HepG2 (cell line): ENCODE measurements around the gene MYCBPAP. TPM values are rescaled to one million over a fixed set of nuclear protein-coding genes. Genes with fewer than 3 reads are reported as not detected.

Source experiments
- ATAC-seq: fragments of 200-7000 bp; cut with Tn5 transposase; 3 replicates; pipeline ENCODE4 v1.9.1; 2020; ENCODE audit warnings: mild to moderate bottlenecking, moderate library complexity
- BruUV-seq: library from RNA; stranded (reverse); fragments of 400-500 nt; replicated peaks from 2 replicates; lab custom pipeline; 2021; lab: Mats Ljungman, UMichigan
- CTCF ChIA-PET: fragments of 300-600 bp; formaldehyde crosslinking; extraction: SDS; loops from one replicate; lab custom pipeline; 2021; ENCODE audit warnings: low total read pairs, inconsistent platforms, low intra/inter-chr PET ratio; lab: Yijun Ruan, JAX
- POLR2A ChIA-PET: fragments of 350-600 bp; sonication (Branson Sonifier 250); formaldehyde crosslinking; loops from one replicate; lab custom pipeline; 2020; ENCODE audit warnings: antibody characterized with exemption, inconsistent platforms; lab: Yijun Ruan, JAX
- DNase-seq: peaks from one replicate; pipeline ENCODE4 v3.0.0-alpha.2; 2015; ENCODE audit warnings: low spot score
- FAIRE-seq: peaks from 3 replicates; lab custom pipeline; 2011; peaks lifted over from hg19 to GRCh38; lab: Jason Lieb, UNC
- H2AFZ ChIP-seq: one replicate; pipeline ENCODE4 v1.6.1; 2011; ENCODE audit warnings: low read length, inconsistent platforms
- H3K27ac ChIP-seq: fragments of 300-600 bp; 3 replicates; pipeline ENCODE4 v1.8.0; 2011; ENCODE audit warnings: mixed run types, mild to moderate bottlenecking, mixed read lengths, low read length, inconsistent platforms; ENCODE audit not compliant: insufficient read depth; ENCODE audit errors: extremely low read length
- H3K27me3 ChIP-seq, 2 experiments: fragments of 200-600 bp in 1 of 2; 2 replicates in 1 of 2; 3 replicates in 1 of 2; pipeline versions ENCODE4 v1.6.0 to v1.8.0; 2011; ENCODE audit warnings: low read length in 2 of 2, mild to moderate bottlenecking in 2 of 2, moderate library complexity in 2 of 2, inconsistent platforms in 1 of 2; ENCODE audit not compliant: insufficient read depth in 2 of 2, control insufficient read depth in 1 of 2
- H3K36me3 ChIP-seq, 2 experiments: fragments of 200-600 bp in 1 of 2; replicated peaks in 1 of 2; 2 replicates in 1 of 2; 3 replicates in 1 of 2; pipeline versions ENCODE4 v1.5.1 to v1.8.0; 2011; ENCODE audit warnings: low read length in 2 of 2, inconsistent platforms in 1 of 2; ENCODE audit not compliant: insufficient read depth in 2 of 2, control insufficient read depth in 1 of 2
- H3K4me1 ChIP-seq: 2 replicates; pipeline ENCODE4 v1.5.1; 2012; ENCODE audit warnings: low read length, inconsistent platforms; ENCODE audit not compliant: insufficient read depth
- H3K4me2 ChIP-seq: 2 replicates; pipeline ENCODE4 v1.6.0; 2011; ENCODE audit warnings: low read depth, low read length, inconsistent platforms
- H3K4me3 ChIP-seq, 3 experiments: fragments of 200-600 bp in 1 of 3; sonication (generic), shearing (Covaris generic) in 1 of 3; replicated peaks in 1 of 3; 2 replicates each; pipeline ENCODE4 v1.5.1; 2011 to 2016; ENCODE audit warnings: low read length in 3 of 3, inconsistent platforms in 2 of 3, low read depth in 2 of 3, mild to moderate bottlenecking in 2 of 3, control low read depth in 1 of 3, mixed read lengths in 1 of 3; ENCODE audit not compliant: insufficient read depth in 1 of 3
- H3K79me2 ChIP-seq: one replicate; pipeline ENCODE4 v1.6.1; 2011; ENCODE audit warnings: low read length, inconsistent platforms; ENCODE audit not compliant: insufficient read depth
- H3K9ac ChIP-seq: 2 replicates; pipeline ENCODE4 v1.6.0; 2011; ENCODE audit warnings: mild to moderate bottlenecking, low read depth, low read length, inconsistent platforms; ENCODE audit not compliant: insufficient read depth
- H3K9me3 ChIP-seq: 2 replicates; pipeline ENCODE4 v1.5.1; 2012; ENCODE audit warnings: mild to moderate bottlenecking, low read length
- H4K20me1 ChIP-seq: 2 replicates; pipeline ENCODE4 v1.6.0; 2011; ENCODE audit warnings: inconsistent platforms, mild to moderate bottlenecking, low read length, moderate library complexity; ENCODE audit not compliant: insufficient read depth
- CREM ChIP-seq, 2 experiments: sonication (generic) in 1 of 2; formaldehyde crosslinking in 1 of 2; IDR thresholded peaks; 2 replicates each; pipeline versions ENCODE4 v1.4.0 to v1.6.1; 2016 to 2020; ENCODE audit warnings: antibody characterized with exemption in 1 of 2, mild to moderate bottlenecking in 1 of 2, missing genetic modification reagents in 1 of 2
- ELF4 ChIP-seq: sonication (generic); formaldehyde crosslinking; IDR thresholded peaks from 2 replicates; pipeline ENCODE4 v1.5.0; 2020; ENCODE audit warnings: missing genetic modification reagents, mild to moderate bottlenecking, moderate library complexity, borderline replicate concordance
- NCOA1 ChIP-seq: sonication (generic); formaldehyde crosslinking; IDR thresholded peaks from 2 replicates; pipeline ENCODE4 v1.9.0; 2021; ENCODE audit warnings: missing genetic modification reagents
- NFRKB ChIP-seq: fragments of 450-650 bp; IDR thresholded peaks from 2 replicates; pipeline ENCODE4 v1.6.1; 2017
- STAT5B ChIP-seq: sonication (generic); formaldehyde crosslinking; IDR thresholded peaks from 2 replicates; pipeline ENCODE4 v1.4.0; 2020; ENCODE audit warnings: missing genetic modification reagents
- ZBTB38 ChIP-seq: sonication (generic); formaldehyde crosslinking; IDR thresholded peaks from 2 replicates; pipeline ENCODE4 v1.5.1; 2020; ENCODE audit warnings: mild to moderate bottlenecking, missing genetic modification reagents
- ZNF607 ChIP-seq: sonication (generic); formaldehyde crosslinking; IDR thresholded peaks from 2 replicates; pipeline ENCODE4 v1.5.1; 2020; ENCODE audit warnings: missing genetic modification reagents, mild to moderate bottlenecking, borderline replicate concordance
- WGBS: methylation state at CpG from one replicate; pipeline ENCODE4 v1.1.6; 2017; ENCODE audit warnings: low lambda C conversion rate; 5-methylcytosine and 5-hydroxymethylcytosine counted together
- in situ Hi-C: cut with HindIII; loops from 2 replicates; pipeline ENCODE4 v1.10.0; 2017; ENCODE audit warnings: low pct_unique_long_range_greater_than_20kb; ENCODE audit not compliant: extremely low pct_ligation_motif_present
- intact Hi-C: fragments of 100-400 bp; cut with micrococcal nuclease; formaldehyde crosslinking; loops from one replicate; pipeline ENCODE4 v1.10.0; 2022; ENCODE audit not compliant: unreplicated experiment
- polyA plus RNA-seq, 8 experiments: library from polyadenylated mRNA; depleted of rRNA in 3 of 8; stranded (reverse) in 7 of 8; unstranded in 1 of 8; fragments of >200 nt; fragmentation: Illumina TruSeq in 4 of 8; extraction: Trizol in 4 of 8; gene quantifications; 2 replicates each; pipeline versions ENCODE4 v1.2.1 to v1.2.3, GENCODE V29; 2011 to 2016; ENCODE audit warnings: low read depth in 4 of 8, missing spikeins in 1 of 8, mixed read lengths in 1 of 8; ENCODE audit not compliant: insufficient read depth in 1 of 8
- total RNA-seq, 5 experiments: library from RNA; depleted of rRNA; stranded (reverse); fragments of >200 nt; fragmentation: Illumina TruSeq; extraction: Trizol; gene quantifications; 2 replicates each; pipeline ENCODE4 v1.2.3, GENCODE V29; 2016; ENCODE audit warnings: low read depth in 1 of 5
- TF ChIP-seq, protein P1 (sequence below): sonication (generic); formaldehyde crosslinking; IDR thresholded peaks from 2 replicates; pipeline ENCODE4 v1.4.0; 2020; ENCODE audit warnings: missing genetic modification reagents; ENCODE audit errors: not compliant biosample characterization
- TF ChIP-seq, protein P2 (sequence below): sonication (generic); formaldehyde crosslinking; IDR thresholded peaks from 2 replicates; pipeline ENCODE4 v1.5.1; 2020; ENCODE audit warnings: missing genetic modification reagents, mild to moderate bottlenecking, borderline replicate concordance
- TF ChIP-seq, protein P3 (sequence below): sonication (generic); formaldehyde crosslinking; IDR thresholded peaks from 2 replicates; pipeline ENCODE4 v1.5.0; 2020; ENCODE audit warnings: mild to moderate bottlenecking, missing genetic modification reagents
- TF ChIP-seq, protein P4 (sequence below): sonication (generic); formaldehyde crosslinking; IDR thresholded peaks from 2 replicates; pipeline ENCODE4 v1.4.0; 2020; ENCODE audit warnings: missing genetic modification reagents
- TF ChIP-seq, protein P5 (sequence below): sonication (generic); formaldehyde crosslinking; IDR thresholded peaks from 2 replicates; pipeline ENCODE4 v1.5.0; 2020; ENCODE audit warnings: mild to moderate bottlenecking, missing genetic modification reagents, borderline replicate concordance

MYCBPAP gene
- total and polyA plus RNA-seq, 2 of the 13 experiments (the other 11 are each of a cell fraction or from before 2014, with no cell fraction given) = 0.22 to 0.24 TPM

DNA sequence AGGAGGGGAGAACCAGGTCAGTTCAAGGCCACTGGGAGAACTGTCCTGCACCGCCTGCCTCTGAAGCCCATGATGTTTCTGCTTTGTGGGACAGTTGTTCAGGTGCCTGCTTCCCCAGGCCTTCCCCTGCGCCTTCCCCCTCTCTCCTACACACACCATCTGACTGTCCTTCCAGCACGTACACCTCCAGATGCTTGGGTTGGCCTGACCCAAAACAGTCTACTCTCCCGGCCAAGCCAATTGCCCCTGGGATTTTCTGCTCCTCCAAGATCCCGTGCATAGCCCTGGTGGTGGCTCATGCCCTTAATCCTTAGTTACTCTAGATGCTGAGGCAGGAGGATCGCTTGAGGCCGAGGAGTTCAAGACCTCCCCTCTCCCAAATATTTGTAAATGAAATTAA, 30.3 kb upstream of the MYCBPAP start:
- CTCF ChIA-PET = interaction anchor here (2.5 to 3.0 kb wide), 3 partner anchors 50 to 116 kb away, joined by 20 to 43 read pairs (median 20); partner anchors contain the start of gene LRRC59
- in situ Hi-C loops (loop anchor here (5.0 kb wide), 1 partner anchor 81 kb away; the partner anchor contains the start of gene LRRC59), intact Hi-C loops (loop anchor here (1.0 kb wide), 1 partner anchor 81 kb away; the partner anchor contains the start of gene LRRC59)
- Histone ChIP-seq H3K9me3 (no peaks in the 10 kb centered on the region), H3K4me1 (peaks cover 52% of the 10 kb centered on the region), H3K79me2 (peaks cover 3% of the 10 kb centered on the region), H2AFZ (peak overlapping the region; percentile 24), H4K20me1 (peaks cover 4% of the 10 kb centered on the region; the same call in 1 of the 2 replicates), H3K36me3 (peaks cover 7 to 10% of the 10 kb centered on the region in 2 experiments; a peak in 3 of 5 replicates), H3K27ac (peak overlapping the region; percentile 80), H3K4me3 (peak overlapping the region; percentile 71 to 83 (median 82); a peak in 5 of 6 replicates), H3K9ac (peak overlapping the region; percentile 75), H3K27me3 (no peaks in the 10 kb centered on the region), H3K4me2 (peak overlapping the region; percentile 94)
- no TSS peak for BruUV-seq
- ATAC-seq (no peak; the same call in 2 of the 3 replicates), DNase-seq (no peak), FAIRE-seq (no peak)
- POLR2A ChIA-PET = interaction anchor here (1.8 to 2.5 kb wide), 2 partner anchors 49 to 81 kb away, joined by 8 to 28 read pairs; partner anchors contain the start of gene LRRC59
- WGBS = 72% methylated on average over 7 of the region's 7 CpGs
- TF ChIP-seq NFRKB (no peak), NCOA1 (CRISPR knock-in tag) (no peak), ZNF607 (CRISPR knock-in tag) (peak; percentile 35; the same call in 1 of the 2 replicates), ELF4 (CRISPR knock-in tag) (no peak), ZBTB38 (peak; percentile 74; the same call in 1 of the 2 replicates), STAT5B (CRISPR knock-in tag) (no peak), CREM (IDR thresholded peaks at IDR 0.05) (no peak), CREM (CRISPR knock-in tag; IDR thresholded peaks at IDR 0.05) (no peak)
- TF ChIP-seq, protein P1, sequence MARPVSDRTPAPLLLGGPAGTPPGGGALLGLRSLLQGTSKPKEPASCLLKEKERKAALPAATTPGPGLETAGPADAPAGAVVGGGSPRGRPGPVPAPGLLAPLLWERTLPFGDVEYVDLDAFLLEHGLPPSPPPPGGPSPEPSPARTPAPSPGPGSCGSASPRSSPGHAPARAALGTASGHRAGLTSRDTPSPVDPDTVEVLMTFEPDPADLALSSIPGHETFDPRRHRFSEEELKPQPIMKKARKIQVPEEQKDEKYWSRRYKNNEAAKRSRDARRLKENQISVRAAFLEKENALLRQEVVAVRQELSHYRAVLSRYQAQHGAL = no peak
- TF ChIP-seq, protein P2, sequence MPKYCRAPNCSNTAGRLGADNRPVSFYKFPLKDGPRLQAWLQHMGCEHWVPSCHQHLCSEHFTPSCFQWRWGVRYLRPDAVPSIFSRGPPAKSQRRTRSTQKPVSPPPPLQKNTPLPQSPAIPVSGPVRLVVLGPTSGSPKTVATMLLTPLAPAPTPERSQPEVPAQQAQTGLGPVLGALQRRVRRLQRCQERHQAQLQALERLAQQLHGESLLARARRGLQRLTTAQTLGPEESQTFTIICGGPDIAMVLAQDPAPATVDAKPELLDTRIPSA (CRISPR knock-in tag) = 0 out of 2 replicates have a peak, but pooled peaks have one; percentile 37
- TF ChIP-seq, protein P3, sequence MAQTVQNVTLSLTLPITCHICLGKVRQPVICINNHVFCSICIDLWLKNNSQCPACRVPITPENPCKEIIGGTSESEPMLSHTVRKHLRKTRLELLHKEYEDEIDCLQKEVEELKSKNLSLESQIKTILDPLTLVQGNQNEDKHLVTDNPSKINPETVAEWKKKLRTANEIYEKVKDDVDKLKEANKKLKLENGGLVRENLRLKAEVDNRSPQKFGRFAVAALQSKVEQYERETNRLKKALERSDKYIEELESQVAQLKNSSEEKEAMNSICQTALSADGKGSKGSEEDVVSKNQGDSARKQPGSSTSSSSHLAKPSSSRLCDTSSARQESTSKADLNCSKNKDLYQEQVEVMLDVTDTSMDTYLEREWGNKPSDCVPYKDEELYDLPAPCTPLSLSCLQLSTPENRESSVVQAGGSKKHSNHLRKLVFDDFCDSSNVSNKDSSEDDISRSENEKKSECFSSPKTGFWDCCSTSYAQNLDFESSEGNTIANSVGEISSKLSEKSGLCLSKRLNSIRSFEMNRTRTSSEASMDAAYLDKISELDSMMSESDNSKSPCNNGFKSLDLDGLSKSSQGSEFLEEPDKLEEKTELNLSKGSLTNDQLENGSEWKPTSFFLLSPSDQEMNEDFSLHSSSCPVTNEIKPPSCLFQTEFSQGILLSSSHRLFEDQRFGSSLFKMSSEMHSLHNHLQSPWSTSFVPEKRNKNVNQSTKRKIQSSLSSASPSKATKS = no peak
- TF ChIP-seq, protein P4, sequence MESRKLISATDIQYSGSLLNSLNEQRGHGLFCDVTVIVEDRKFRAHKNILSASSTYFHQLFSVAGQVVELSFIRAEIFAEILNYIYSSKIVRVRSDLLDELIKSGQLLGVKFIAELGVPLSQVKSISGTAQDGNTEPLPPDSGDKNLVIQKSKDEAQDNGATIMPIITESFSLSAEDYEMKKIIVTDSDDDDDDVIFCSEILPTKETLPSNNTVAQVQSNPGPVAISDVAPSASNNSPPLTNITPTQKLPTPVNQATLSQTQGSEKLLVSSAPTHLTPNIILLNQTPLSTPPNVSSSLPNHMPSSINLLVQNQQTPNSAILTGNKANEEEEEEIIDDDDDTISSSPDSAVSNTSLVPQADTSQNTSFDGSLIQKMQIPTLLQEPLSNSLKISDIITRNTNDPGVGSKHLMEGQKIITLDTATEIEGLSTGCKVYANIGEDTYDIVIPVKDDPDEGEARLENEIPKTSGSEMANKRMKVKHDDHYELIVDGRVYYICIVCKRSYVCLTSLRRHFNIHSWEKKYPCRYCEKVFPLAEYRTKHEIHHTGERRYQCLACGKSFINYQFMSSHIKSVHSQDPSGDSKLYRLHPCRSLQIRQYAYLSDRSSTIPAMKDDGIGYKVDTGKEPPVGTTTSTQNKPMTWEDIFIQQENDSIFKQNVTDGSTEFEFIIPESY (CRISPR knock-in tag) = no peak
- TF ChIP-seq, protein P5, sequence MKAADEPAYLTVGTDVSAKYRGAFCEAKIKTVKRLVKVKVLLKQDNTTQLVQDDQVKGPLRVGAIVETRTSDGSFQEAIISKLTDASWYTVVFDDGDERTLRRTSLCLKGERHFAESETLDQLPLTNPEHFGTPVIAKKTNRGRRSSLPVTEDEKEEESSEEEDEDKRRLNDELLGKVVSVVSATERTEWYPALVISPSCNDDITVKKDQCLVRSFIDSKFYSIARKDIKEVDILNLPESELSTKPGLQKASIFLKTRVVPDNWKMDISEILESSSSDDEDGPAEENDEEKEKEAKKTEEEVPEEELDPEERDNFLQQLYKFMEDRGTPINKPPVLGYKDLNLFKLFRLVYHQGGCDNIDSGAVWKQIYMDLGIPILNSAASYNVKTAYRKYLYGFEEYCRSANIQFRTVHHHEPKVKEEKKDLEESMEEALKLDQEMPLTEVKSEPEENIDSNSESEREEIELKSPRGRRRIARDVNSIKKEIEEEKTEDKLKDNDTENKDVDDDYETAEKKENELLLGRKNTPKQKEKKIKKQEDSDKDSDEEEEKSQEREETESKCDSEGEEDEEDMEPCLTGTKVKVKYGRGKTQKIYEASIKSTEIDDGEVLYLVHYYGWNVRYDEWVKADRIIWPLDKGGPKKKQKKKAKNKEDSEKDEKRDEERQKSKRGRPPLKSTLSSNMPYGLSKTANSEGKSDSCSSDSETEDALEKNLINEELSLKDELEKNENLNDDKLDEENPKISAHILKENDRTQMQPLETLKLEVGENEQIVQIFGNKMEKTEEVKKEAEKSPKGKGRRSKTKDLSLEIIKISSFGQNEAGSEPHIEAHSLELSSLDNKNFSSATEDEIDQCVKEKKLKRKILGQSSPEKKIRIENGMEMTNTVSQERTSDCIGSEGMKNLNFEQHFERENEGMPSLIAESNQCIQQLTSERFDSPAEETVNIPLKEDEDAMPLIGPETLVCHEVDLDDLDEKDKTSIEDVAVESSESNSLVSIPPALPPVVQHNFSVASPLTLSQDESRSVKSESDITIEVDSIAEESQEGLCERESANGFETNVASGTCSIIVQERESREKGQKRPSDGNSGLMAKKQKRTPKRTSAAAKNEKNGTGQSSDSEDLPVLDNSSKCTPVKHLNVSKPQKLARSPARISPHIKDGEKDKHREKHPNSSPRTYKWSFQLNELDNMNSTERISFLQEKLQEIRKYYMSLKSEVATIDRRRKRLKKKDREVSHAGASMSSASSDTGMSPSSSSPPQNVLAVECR = no peak
